GM13977 (cell line): ENCODE measurements around the gene CLEC16A.

Source experiments
- DNase-seq: peaks from one replicate; pipeline ENCODE4 v3.0.0; 2012; ENCODE audit warnings: low spot score
- in situ Hi-C: fragments of 300-500 bp; cut with MboI; formaldehyde crosslinking; loops from one replicate; pipeline ENCODE4 v1.12.0; 2022; ENCODE audit warnings: low sequenced_read_pairs, low pct_unique_long_range_greater_than_20kb, mixed read lengths, inconsistent platforms; ENCODE audit not compliant: unreplicated experiment
- TF ChIP-seq, protein P1 (sequence below): IDR thresholded peaks from 2 replicates; pipeline ENCODE4 v1.5.1; 2012; ENCODE audit warnings: mild to moderate bottlenecking, control low read depth; ENCODE audit not compliant: insufficient read depth; ENCODE audit errors: extremely low read depth, missing control alignments

The CLEC16A gene

DNA sequence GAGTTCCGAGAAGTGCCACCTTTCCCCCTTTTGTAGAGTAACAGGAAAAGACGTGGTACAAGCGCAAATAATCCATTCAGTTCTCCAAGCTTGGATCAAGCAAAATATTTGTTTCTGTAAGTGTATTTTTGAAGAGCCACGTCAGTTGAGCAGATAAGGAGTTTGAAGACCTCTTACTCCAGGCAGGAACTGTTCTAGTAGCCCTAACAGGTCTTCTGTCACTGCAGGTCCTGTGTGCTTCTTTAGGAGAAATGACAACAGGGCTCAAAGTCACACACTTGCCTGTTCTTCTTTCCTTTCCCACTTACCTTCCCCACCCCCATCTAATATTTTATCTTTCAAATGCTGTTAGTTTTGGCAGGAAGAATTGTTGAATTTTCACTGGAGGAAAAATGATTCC, 93.9 kb downstream of the CLEC16A start:
- no peak for DNase-seq
- TF ChIP-seq, protein P1, sequence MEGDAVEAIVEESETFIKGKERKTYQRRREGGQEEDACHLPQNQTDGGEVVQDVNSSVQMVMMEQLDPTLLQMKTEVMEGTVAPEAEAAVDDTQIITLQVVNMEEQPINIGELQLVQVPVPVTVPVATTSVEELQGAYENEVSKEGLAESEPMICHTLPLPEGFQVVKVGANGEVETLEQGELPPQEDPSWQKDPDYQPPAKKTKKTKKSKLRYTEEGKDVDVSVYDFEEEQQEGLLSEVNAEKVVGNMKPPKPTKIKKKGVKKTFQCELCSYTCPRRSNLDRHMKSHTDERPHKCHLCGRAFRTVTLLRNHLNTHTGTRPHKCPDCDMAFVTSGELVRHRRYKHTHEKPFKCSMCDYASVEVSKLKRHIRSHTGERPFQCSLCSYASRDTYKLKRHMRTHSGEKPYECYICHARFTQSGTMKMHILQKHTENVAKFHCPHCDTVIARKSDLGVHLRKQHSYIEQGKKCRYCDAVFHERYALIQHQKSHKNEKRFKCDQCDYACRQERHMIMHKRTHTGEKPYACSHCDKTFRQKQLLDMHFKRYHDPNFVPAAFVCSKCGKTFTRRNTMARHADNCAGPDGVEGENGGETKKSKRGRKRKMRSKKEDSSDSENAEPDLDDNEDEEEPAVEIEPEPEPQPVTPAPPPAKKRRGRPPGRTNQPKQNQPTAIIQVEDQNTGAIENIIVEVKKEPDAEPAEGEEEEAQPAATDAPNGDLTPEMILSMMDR: no peak
- in situ Hi-C loops: no loop called here

DNA sequence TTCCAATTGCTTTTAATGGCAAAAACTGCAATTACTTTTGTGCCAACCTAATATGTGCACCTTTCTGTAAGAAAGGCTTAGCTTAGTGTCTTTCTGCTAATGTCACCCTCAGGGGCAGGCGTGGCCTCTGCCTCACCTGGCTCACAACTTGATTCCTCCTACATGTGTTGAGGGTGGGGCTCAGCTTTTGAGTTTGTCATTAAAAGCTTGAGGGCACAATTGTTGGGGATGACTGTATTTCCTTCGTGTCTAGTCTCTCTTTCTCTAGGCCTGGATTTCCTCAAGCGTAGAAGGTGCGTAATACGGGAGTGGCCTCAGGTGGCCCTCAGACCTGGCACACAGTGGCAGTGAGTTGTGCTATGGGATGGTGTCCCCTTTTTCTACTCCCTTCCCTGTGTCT, 94.4 kb downstream of the CLEC16A start:
- no peak for DNase-seq
- TF ChIP-seq, protein P1: no peak
- in situ Hi-C loops: no loop called here

DNA sequence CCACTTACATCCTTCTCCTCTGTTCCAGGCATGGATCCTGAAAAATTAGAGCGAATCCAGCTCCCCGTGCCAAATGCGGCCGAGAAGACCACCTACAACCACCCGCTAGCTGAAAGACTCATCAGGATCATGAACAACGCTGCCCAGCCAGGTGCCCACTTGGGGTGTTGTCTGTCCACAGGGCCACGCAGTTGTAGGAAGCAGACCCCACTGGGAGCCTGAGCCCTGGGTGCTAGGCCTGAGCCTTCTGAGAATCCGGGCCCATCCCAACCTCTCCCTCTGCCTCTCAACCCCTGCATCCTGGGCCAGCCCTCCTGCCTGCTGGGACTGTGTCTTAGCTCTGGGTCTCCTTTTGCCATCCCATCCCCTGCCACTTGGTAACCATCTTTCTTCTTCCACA, 95.4 kb downstream of the CLEC16A start:
- TF ChIP-seq, protein P1: no peak
- in situ Hi-C loops: no loop called here
- DNase-seq: no peak

DNA sequence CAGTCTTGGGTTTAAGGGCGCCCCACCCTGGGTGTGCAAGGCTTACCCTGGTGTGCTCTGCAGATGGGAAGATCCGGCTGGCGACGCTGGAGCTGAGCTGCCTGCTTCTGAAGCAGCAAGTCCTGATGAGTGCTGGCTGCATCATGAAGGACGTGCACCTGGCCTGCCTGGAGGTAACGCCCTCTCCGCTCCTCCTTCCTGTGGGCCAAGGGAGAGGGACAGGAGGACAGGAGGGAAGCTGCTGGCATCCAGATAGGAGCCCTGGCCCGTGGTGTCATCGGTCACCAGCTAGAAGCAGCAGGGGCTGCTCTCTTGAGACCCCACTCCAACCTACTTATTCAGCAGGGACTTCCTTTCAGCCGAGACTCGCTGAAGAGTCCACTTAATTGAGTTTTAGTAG, 97.8 kb downstream of the CLEC16A start:
- TF ChIP-seq, protein P1: no peak
- in situ Hi-C loops: no loop called here
- no peak for DNase-seq

DNA sequence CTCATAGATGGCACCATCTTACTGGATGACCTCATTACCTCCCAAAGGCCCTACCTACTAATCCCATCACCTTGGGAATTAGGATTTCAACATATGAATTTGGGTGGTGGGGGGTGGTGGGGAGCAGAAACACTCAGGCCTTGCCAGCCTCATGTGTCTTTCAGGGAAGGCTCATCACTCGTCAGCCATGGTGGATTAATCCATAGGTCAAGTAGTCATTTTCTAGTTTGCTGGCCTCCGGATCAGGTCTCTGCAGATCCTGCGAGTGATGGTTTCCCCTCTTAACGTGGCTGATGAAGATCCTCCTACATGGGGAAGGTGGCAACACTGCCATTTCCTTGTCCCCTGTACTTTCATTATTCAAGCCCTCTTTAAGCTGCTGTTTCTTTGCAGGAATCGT, 101.1 kb downstream of the CLEC16A start:
- in situ Hi-C loops: no loop called here
- no peak for DNase-seq
- TF ChIP-seq, protein P1: no peak

DNA sequence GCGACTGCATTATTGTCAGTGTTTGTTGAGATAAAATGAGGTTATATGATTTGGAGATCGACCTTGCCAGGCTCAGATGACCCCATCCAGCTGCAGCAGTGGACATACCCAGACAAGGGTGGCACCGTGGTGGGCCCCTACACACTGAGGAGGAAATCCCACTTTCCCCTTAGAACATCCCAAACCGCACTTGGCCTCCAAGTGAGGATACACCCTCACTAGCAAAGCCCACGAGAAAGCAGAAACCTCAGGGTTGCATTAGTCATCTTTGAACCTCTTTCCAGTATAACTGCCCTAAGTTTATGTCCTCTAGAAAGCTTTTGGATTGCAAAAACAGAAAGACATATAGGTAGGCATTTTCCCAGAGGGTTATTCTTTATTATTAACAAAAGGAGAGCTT, 101.5 kb downstream of the CLEC16A start:
- no peak for DNase-seq
- TF ChIP-seq, protein P1: no peak

DNA sequence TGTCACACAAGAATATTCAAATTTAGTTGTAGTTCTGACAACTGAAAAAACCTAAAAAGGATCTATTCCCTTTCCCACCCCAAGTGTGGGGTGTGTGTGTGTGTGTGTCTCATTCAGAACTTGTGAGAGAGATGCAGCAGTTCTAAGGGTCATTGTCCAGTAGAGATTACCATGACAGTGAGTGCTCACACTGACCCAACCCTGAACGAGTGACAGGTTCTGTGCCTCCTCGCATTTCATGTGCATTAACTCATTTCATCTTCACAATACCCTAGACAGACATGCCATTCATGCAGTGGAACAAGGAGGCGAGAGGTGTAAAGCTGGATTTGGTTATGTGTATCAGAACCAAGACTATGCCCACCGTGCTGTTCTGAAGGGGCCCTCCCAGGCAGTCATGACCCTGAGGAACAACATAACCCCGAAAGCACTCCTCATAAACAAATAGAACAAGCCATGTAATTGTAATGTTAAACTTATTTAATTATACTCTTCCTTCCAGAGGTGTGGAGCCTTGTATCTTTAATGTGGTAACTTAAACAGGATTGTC, 102.1 kb downstream of the CLEC16A start:
- in situ Hi-C loops: no loop called here
- TF ChIP-seq, protein P1: no peak
- no peak for DNase-seq

More for the DNA sequence above, 101.5 kb downstream of the CLEC16A start:
- in situ Hi-C loops: no loop called here
